Activated CD4-positive, alpha-beta T cell treated with anti-CD3 and anti-CD28 coated beads for 4 hours (primary cell): ENCODE data around the gene TMEM18.
A peak's percentile ranks its signal among the peaks of the same experiment; 100 is the strongest.
"Not testable (repeated sequence)": the region's sequence is repeated elsewhere in the genome, so short reads cannot be mapped to it uniquely, and the experiment has no call there.

Experiments used
- DNase-seq, 2 donors: peaks; one replicate each; pipeline ENCODE4 v3.0.0-alpha.2; 2020

Gene TMEM18

GRCh38 chr2:692767-693166 is 15.6 kb upstream of the TMEM18 start:
- DNase-seq = no peak

GRCh38 chr2:691821-692761 is 14.9 kb upstream of the TMEM18 start:
- DNase-seq = no peak

GRCh38 chr2:690799-691198 is 13.6 kb upstream of the TMEM18 start:
- no peak for DNase-seq

- DNase-seq = no peak
Observed at GRCh38 chr2:689877-690510, 12.8 kb upstream of the TMEM18 start.

GRCh38 chr2:689237-689636 is 12.0 kb upstream of the TMEM18 start:
- DNase-seq = no peak

- no peak for DNase-seq
Observed at GRCh38 chr2:688504-689076, 11.4 kb upstream of the TMEM18 start.

- DNase-seq = no peak
Observed at GRCh38 chr2:685421-685820, 8.2 kb upstream of the TMEM18 start.

- not testable (repeated sequence) for DNase-seq
Observed at GRCh38 chr2:684913-685312, 7.7 kb upstream of the TMEM18 start.

- DNase-seq = no peak
Observed at GRCh38 chr2:682226-682625, 5.0 kb upstream of the TMEM18 start.

GRCh38 chr2:681312-681711 is 4.1 kb upstream of the TMEM18 start:
- DNase-seq = no peak

GRCh38 chr2:680496-680895 is 3.3 kb upstream of the TMEM18 start:
- no peak for DNase-seq

- DNase-seq = no peak
Observed at GRCh38 chr2:678964-679363, 1.8 kb upstream of the TMEM18 start.

- no peak for DNase-seq
Observed at GRCh38 chr2:677959-678550, 849 bp upstream of the TMEM18 start.

- peak in 1 of 2 donors; percentile 97 for DNase-seq
Observed at GRCh38 chr2:676647-677055, 555 bp downstream of the TMEM18 start.

- DNase-seq = peak in 1 of 2 donors; percentile 27
Observed at GRCh38 chr2:675982-676646, 1.1 kb downstream of the TMEM18 start.

- DNase-seq = no peak
Observed at GRCh38 chr2:675460-675859, 1.7 kb downstream of the TMEM18 start.

- no peak for DNase-seq
Observed at GRCh38 chr2:675051-675450, 2.2 kb downstream of the TMEM18 start.

- no peak for DNase-seq
Observed at GRCh38 chr2:674321-674985, 2.8 kb downstream of the TMEM18 start.

GRCh38 chr2:673615-674320 is 3.4 kb downstream of the TMEM18 start:
- DNase-seq = no peak

- DNase-seq = no peak
Observed at GRCh38 chr2:673016-673415, 4.2 kb downstream of the TMEM18 start.

GRCh38 chr2:672606-672905 is 4.7 kb downstream of the TMEM18 start:
- no peak for DNase-seq
